ENCODE measurements around the gene SPEF1.
"Not testable (repeated sequence)": the region's sequence is repeated elsewhere in the genome, so short reads cannot be mapped to it uniquely, and the experiment has no call there.

SPEF1 gene

DNA sequence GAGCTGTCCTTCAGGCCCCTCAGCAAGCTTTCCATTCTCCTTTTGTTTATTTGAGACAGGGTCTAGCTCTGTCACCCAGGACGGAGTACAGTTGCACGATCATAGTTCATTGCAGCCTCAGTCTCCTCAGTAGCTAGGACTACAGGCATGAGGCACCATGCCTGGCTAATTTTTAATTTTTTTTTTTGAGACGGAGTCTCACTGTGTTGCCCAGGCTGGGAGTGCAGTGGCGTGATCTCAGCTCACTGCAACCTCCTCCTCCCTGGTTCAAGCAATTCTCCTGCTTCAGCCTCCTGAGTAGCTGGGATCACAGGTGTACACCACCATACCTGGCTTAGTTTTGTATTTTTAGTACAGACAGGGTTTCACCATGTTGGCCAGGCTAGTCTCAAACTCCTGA lies 8.0 kb upstream of the SPEF1 start:
- DNase-seq (ENCODE audit: low read depth in 4 of 4, low spot score in 1 of 4) = not testable (repeated sequence)

DNA sequence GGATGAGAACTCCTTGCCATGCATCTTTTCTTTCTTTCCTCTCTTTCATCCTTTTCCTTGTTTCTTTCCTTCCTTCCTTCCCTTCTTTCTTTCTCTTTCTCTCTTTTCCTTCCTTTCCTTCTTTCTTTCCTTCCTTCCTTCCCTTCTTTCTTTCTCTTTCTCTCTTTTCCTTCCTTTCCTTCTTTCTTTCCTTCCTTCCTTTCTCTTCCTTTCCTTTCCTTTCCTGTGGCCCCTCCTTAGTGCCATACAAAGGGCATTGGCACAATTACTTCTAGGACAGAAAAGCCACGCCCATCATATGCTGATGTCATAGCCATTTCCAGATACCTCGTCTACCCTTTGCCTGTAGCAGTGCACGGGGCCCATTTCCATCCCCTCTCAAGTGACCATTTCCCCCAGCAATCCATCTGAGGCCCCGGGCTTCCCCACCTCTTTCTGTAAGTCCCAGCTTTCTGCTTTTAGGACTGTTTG lies 7.5 kb upstream of the SPEF1 start:
- no peak for DNase-seq (ENCODE audit: low read depth in 4 of 4, low spot score in 1 of 4)

DNA sequence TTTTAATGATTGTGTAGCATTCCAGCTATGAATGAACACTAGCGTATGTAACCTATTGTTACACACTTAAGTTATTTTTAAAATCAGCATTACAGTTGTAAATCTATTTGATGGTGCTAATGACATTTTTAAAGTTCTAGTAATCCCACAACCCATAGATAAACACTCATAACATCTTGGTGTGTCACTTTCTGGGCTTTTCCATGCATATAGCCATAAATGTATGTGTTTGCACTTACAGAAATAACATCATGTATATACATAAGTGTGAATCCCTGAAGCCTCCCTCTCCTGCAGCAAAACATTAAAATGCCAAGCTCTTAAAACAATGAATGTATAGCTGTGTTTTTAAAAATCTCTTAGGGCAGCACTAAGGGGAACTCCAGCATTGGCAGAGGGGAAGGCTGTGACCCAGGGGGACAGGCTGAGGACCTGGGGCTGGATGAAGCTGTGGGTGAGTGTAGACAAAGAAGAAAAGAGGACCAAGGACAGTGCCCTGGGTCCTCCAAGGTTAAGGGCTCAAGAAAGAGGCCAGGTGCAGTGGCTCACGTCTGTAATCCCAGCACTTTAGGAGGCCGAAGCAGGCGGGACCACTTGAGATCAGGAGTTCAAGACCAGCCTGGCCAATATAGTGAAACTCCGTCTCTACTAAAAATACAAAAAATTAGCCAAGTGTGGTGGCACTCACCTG lies 6.2 kb upstream of the SPEF1 start:
- DNase-seq (ENCODE audit: low read depth in 4 of 4, low spot score in 1 of 4) = no peak

- peak; percentile 77 to 90 (median 82) for DNase-seq (ENCODE audit: low read depth in 4 of 4, low spot score in 1 of 4)
Measured at GRCh38 chr20:3786665-3787323, 5.5 kb upstream of the SPEF1 start, which contains the start of gene CENPB. Gene CENPB, minus strand, starts transcription at chr20:3786740. Its CDS starts 257 bp downstream, at chr20:3786483.

- no peak for DNase-seq (ENCODE audit: low read depth in 4 of 4, low spot score in 1 of 4)
Measured at GRCh38 chr20:3786126-3786484, 4.9 kb upstream of the SPEF1 start.

DNA sequence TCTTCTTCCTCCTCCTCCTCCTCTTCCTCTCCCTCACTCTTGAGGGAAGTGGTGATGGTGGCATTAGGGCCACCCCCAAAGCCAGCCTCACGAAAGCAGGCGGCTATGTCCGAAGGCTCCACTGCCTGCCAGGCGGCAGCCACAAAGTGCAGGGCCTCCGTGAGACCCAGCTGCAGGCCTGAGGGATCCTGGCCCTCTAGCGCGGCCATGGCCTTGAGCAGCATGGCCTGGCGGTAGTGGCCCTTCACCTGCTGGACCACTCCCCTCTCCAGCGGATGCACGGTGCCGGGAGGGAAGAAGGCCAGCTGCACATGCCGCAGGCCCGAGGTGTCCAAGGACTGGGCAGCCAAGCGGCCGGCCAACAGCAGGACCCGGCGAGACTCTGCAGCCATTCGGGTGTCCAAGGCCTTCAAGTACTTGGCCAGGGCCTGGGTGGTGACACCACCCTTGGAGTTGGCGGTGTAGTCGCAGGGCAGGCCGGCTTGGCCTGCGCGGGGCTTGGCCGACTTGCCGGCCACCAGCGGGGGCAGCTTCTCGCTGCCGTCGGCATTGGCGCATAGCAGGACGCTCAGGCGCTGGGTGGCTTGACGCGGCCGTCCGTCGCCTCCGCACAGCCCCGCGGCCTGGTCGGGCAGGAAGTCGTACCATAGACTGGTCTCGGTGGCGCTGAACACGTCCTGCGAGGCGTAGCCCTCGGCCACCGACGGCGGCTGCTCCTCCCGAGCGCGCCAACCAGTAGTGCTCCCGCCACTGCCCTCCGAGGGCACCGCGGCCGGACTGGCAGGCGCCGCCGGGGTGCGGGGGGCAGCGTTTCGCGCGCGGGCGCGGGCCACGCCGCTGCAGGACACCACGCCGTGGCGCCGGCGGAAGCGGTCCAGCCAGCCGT lies 4.2 kb upstream of the SPEF1 start:
- DNase-seq (ENCODE audit: low read depth in 4 of 4, low spot score in 1 of 4) = no peak

DNA sequence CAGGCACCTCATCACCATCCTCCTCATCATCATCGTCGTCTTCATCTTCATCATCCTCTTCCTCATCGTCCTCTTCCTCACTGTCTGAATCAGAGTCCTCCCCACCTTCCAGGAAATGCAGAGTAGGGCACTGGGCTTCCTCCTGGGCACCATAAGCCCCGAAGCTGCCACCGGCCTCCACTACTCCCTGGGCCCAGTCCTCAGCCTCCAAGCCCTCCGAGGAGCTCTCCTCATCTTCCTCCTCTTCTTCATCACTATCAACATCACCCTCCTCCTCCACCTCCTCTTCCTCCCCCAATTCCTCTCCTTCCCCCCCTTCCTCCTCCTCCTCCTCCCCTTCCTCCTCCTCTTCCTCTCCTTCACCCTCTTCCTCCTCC lies 3.6 kb upstream of the SPEF1 start:
- DNase-seq (ENCODE audit: low read depth in 4 of 4, low spot score in 1 of 4) = no peak

- DNase-seq (ENCODE audit: low read depth in 4 of 4, low spot score in 1 of 4) = no peak
Measured at GRCh38 chr20:3784216-3784853, 3.1 kb upstream of the SPEF1 start.

DNA sequence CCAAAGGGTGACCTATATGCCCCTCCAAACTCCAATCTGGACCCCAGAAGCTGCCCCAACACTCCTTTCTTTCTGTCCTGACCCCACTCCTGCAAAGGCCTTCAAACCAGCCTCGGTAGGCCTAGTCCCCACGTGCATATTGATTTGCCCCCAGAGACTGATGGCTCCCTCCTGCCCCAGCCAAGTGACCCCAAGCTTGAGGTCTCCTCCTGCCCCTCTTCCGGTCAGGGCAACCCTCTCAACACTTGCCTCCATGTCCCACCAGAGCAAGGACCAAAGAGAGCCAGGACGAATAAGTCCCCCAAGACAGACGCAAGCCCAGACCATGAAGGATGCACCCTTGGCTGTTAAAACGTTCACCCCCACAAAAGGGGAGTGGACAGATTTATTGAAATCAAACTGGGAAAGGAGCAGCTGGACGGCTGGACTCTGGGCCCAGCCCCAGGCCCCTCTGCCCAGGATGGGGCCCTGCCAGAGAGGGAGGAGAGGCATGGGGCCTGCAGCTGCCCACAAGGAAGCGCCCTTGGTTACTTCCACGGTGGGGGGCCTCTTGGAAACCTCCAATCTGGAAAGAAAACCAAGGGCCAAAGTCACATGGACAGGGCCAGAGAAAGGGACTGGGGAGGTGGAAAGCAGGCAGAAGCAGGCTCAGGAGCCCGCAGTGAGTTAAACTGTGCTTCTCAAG lies 2.4 kb upstream of the SPEF1 start:
- no peak for DNase-seq (ENCODE audit: low read depth in 4 of 4, low spot score in 1 of 4)

DNA sequence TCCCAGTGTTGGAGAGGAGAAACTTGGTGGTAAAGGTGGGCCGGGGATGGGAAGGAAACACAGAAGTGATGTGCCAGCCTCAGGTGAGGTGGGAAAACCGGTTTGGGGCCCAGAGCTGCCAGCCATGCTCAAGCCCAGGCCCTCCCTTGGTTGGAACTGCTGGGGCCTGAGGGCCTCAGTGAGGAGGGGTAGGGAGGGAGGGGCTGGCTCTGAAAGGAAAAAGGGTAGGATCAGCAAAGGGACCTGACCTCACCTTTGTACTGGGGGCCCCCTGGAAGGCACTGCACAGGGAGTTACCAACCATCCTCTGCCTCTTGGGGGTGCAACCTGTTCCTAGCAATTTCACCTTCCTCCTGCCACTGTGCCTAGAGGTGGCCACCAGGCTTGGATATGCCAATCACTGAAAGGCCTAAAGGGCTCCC lies 1.8 kb upstream of the SPEF1 start:
- DNase-seq (ENCODE audit: low read depth in 4 of 4, low spot score in 1 of 4) = no peak

DNA sequence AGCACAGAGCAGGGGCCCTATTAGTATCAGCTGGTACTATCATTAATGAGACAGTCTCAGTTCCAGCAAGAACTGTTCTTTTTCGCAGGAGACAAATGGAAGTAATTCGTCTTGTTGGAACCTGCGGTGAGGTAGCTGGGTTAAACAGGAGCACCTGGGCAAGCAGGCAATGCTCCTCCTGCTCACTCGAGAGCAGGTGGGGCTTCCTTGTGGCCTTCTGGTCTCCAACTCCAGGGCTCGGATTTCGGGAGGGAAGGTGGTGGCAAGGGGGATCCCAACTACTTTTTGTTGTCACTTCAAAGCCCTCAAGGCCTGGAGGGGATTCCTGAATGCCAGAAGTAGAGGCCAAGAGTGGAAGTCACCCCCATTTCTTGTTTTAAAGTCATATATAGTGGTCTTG lies 1.3 kb upstream of the SPEF1 start:
- DNase-seq (ENCODE audit: low read depth in 4 of 4, low spot score in 1 of 4) = no peak

GRCh38 chr20:3778976-3779375 lies 2.3 kb downstream of the SPEF1 start:
- DNase-seq (ENCODE audit: low read depth in 4 of 4, low spot score in 1 of 4) = no peak

GRCh38 chr20:3777716-3778629 lies 3.3 kb downstream of the SPEF1 start:
- DNase-seq (ENCODE audit: low read depth in 4 of 4, low spot score in 1 of 4) = peak in 1 of 4 experiments; percentile 34

DNA sequence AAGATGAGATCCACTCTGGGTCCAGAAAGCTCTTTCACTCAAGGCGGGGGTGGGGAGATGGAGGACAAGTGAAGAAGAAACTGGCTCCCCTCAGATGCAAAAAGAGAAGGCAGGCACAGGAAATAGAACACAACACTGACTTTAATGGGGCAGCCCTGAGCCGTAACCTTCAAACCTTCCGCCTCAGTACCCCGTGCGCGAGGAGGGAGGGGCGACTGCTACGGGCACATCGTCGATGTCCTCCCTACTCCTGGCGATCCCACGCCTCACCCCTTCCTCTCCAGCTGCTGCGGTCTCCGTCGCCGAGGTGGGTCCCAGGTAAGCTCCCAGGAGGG lies 3.9 kb downstream of the SPEF1 start:
- DNase-seq (ENCODE audit: low read depth in 4 of 4, low spot score in 1 of 4) = no peak

DNA sequence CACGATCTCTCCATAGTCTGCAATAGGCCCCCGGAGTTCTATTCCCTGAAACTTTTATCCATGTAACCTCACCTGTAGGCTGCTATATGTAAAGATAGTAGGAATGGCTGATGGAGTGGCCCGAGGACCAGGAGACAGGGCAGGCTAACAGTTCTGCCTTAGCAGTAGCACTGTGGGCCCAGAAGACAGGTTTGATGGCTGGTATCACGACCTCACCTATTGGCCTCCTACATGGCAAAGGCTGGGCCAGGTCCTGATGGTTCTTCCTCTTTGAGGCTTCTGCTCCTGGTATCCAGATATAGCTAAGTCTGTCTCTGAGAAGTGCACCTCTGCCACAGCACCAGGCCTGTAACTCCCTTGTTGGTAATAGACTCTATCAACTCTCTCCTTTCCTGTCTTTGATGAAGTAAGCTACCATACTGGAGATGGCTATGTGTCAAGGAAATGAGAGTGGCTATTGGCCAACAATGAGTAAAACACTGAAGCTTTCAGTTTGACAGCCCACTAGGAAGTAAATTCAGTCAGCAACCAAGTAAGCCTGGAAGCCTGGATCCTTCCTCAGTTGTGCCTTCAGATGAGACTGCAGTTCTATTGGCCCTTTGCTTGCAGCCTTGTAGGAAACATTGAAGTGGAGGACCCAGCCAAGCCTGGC lies 5.7 kb downstream of the SPEF1 start:
- DNase-seq (ENCODE audit: low read depth in 4 of 4, low spot score in 1 of 4) = no peak

- no peak for DNase-seq (ENCODE audit: low read depth in 4 of 4, low spot score in 1 of 4)
Measured at GRCh38 chr20:3771552-3772058, 9.6 kb downstream of the SPEF1 start.

DNA sequence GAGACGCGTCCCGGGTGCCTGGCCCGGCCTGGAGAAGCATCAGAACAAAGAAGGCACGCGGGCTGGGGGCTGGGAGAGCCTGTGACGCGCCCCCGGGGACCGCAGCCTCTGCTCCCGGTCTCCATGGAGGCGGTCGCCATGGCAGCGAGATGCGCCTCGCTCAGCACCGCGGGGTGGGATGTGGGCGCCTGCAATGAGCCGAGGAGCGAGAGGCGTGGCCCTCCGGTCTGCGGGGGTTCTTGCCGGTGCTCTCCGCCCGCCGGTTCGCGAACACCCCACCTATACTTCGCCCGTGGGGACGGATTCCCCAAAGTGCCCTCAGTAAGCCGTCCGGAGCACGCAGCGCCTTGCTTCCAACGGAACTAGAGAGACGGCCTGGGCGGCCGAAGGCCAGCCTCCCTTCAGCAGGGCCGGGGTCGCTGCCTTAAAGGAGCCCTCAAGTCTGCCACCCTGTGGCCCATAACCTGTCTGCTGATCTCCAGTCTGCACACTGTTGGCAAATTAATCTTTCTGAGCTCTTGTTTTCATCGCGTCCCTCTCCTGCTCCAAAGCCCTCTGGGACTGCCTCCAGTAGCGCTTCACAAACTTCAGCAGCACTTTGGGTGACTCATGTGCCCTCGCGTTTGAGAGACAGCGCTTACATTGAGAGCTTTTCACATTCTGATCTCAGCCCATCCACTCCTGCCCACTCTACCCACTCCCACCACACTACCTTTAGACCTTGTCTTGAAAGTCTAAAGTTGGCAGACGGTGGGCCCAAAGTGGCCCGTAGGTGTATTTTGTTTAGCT lies 12.7 kb downstream of the SPEF1 start:
- DNase-seq (ENCODE audit: low read depth in 4 of 4, low spot score in 1 of 4) = peak in 3 of 4 experiments; percentile 64 to 74 (median 65)

All from stimulated activated CD4-positive, alpha-beta T cell treated with anti-CD3 and anti-CD28 coated beads, Interleukin-1b, Interleukin-23, amount 100 ng/mL, for 24 hours (primary cell).